Measurements from ENCODE around the gene TMC6.

DNA sequence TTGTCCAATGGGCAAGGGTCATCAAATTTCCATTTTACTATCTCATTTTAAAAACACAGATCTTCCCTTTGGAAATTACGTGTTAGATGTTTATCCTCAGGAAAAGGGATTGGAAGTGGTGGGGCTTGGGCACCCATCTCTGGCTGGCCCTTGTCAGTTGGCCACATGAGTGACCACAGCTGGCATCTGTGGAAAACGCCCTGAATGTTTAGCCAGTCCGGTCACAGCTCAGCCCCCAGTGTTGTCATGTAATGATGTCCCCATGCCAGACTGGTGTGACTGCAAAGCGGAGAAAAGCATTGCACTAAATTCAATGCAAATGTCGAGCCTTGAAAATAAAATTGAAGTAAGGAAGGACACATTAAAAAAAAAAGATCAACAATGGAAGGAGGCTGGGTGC, 53.0 kb downstream of the TMC6 start:
- no peak for TF ChIP-seq EZH2phosphoT487 (IDR thresholded peaks at IDR 0.05; ENCODE audit: borderline replicate concordance, low read depth)
- TF ChIP-seq, protein P1, sequence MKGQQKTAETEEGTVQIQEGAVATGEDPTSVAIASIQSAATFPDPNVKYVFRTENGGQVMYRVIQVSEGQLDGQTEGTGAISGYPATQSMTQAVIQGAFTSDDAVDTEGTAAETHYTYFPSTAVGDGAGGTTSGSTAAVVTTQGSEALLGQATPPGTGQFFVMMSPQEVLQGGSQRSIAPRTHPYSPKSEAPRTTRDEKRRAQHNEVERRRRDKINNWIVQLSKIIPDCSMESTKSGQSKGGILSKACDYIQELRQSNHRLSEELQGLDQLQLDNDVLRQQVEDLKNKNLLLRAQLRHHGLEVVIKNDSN (IDR thresholded peaks at IDR 0.05; ENCODE audit: borderline replicate concordance, low read depth), result no peak
- TF ChIP-seq NRF1 (IDR thresholded peaks at IDR 0.05; ENCODE audit: low read depth, low read length), result no peak
- no peak for TF ChIP-seq YY1 (IDR thresholded peaks at IDR 0.05; ENCODE audit: low read depth)
- no peak for TF ChIP-seq ELF1 (IDR thresholded peaks at IDR 0.05)
- TF ChIP-seq, protein P2, sequence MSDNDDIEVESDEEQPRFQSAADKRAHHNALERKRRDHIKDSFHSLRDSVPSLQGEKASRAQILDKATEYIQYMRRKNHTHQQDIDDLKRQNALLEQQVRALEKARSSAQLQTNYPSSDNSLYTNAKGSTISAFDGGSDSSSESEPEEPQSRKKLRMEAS (IDR thresholded peaks at IDR 0.05; ENCODE audit: low read depth), result no peak
- no peak for TF ChIP-seq TEAD4 (IDR thresholded peaks at IDR 0.05; ENCODE audit: borderline replicate concordance, insufficient read depth)
- TF ChIP-seq, protein P3, sequence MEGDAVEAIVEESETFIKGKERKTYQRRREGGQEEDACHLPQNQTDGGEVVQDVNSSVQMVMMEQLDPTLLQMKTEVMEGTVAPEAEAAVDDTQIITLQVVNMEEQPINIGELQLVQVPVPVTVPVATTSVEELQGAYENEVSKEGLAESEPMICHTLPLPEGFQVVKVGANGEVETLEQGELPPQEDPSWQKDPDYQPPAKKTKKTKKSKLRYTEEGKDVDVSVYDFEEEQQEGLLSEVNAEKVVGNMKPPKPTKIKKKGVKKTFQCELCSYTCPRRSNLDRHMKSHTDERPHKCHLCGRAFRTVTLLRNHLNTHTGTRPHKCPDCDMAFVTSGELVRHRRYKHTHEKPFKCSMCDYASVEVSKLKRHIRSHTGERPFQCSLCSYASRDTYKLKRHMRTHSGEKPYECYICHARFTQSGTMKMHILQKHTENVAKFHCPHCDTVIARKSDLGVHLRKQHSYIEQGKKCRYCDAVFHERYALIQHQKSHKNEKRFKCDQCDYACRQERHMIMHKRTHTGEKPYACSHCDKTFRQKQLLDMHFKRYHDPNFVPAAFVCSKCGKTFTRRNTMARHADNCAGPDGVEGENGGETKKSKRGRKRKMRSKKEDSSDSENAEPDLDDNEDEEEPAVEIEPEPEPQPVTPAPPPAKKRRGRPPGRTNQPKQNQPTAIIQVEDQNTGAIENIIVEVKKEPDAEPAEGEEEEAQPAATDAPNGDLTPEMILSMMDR (IDR thresholded peaks at IDR 0.05), result no peak
- TF ChIP-seq FOXJ3 (CRISPR knock-in tag; IDR thresholded peaks at IDR 0.05), result no peak
- no peak for TF ChIP-seq SIN3A (IDR thresholded peaks at IDR 0.05; ENCODE audit: borderline replicate concordance, low read depth, low read length)
- TF ChIP-seq RCOR1 (IDR thresholded peaks at IDR 0.05; ENCODE audit: low read length), result no peak
- TF ChIP-seq, protein P4, sequence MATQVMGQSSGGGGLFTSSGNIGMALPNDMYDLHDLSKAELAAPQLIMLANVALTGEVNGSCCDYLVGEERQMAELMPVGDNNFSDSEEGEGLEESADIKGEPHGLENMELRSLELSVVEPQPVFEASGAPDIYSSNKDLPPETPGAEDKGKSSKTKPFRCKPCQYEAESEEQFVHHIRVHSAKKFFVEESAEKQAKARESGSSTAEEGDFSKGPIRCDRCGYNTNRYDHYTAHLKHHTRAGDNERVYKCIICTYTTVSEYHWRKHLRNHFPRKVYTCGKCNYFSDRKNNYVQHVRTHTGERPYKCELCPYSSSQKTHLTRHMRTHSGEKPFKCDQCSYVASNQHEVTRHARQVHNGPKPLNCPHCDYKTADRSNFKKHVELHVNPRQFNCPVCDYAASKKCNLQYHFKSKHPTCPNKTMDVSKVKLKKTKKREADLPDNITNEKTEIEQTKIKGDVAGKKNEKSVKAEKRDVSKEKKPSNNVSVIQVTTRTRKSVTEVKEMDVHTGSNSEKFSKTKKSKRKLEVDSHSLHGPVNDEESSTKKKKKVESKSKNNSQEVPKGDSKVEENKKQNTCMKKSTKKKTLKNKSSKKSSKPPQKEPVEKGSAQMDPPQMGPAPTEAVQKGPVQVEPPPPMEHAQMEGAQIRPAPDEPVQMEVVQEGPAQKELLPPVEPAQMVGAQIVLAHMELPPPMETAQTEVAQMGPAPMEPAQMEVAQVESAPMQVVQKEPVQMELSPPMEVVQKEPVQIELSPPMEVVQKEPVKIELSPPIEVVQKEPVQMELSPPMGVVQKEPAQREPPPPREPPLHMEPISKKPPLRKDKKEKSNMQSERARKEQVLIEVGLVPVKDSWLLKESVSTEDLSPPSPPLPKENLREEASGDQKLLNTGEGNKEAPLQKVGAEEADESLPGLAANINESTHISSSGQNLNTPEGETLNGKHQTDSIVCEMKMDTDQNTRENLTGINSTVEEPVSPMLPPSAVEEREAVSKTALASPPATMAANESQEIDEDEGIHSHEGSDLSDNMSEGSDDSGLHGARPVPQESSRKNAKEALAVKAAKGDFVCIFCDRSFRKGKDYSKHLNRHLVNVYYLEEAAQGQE (IDR thresholded peaks at IDR 0.05; ENCODE audit: low read depth, low read length), result no peak

All from SK-N-SH (cell line).